DOHH2 (cell line): ENCODE data around the gene DNPH1.

Source experiments
- EZH2phosphoT487 ChIP-seq: fragments of 200-600 bp; sonication (generic); IDR thresholded peaks from 2 replicates; pipeline ENCODE4 v1.6.1; 2017; ENCODE audit warnings: borderline replicate concordance, mild to moderate bottlenecking, antibody characterized with exemption, low read length, moderate library complexity, mixed read lengths
- TF ChIP-seq, protein P1 (sequence below): fragments of 200-600 bp; sonication (generic); IDR thresholded peaks from one replicate; pipeline ENCODE4 v1.5.1; 2014; ENCODE audit warnings: antibody characterized with exemption, mild to moderate bottlenecking, low read depth, low read length; ENCODE audit not compliant: poor library complexity, severe bottlenecking

GRCh38 chr6:43181621-43181941 lies 47.7 kb downstream of the DNPH1 start:
- TF ChIP-seq, protein P1, sequence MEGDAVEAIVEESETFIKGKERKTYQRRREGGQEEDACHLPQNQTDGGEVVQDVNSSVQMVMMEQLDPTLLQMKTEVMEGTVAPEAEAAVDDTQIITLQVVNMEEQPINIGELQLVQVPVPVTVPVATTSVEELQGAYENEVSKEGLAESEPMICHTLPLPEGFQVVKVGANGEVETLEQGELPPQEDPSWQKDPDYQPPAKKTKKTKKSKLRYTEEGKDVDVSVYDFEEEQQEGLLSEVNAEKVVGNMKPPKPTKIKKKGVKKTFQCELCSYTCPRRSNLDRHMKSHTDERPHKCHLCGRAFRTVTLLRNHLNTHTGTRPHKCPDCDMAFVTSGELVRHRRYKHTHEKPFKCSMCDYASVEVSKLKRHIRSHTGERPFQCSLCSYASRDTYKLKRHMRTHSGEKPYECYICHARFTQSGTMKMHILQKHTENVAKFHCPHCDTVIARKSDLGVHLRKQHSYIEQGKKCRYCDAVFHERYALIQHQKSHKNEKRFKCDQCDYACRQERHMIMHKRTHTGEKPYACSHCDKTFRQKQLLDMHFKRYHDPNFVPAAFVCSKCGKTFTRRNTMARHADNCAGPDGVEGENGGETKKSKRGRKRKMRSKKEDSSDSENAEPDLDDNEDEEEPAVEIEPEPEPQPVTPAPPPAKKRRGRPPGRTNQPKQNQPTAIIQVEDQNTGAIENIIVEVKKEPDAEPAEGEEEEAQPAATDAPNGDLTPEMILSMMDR, result no peak
- TF ChIP-seq EZH2phosphoT487, result no peak
